Body of pancreas (tissue), 4 donors: ENCODE measurements around the gene SH3RF2. TPM values are rescaled to one million over a fixed set of nuclear protein-coding genes. Genes with fewer than 3 reads are reported as not detected.
"Not testable (repeated sequence)": the region's sequence is repeated elsewhere in the genome, so short reads cannot be mapped to it uniquely, and the experiment has no call there.

ENCODE experiments used
- ATAC-seq: fragments of 150-250 bp; one replicate; pipeline ENCODE4 v1.9.1; 2016
- DNase-seq, 4 donors: peaks; one replicate each; pipeline ENCODE4 v3.0.0-alpha.2; 2019
- H3K27ac ChIP-seq, 4 donors: fragments of 200-600 bp; sonication (generic); 1 replicate in 3 of 4; 2 replicates in 1 of 4; pipeline versions ENCODE4 v1.5.1 to v1.6.1; 2016 to 2019; ENCODE audit warnings: mild to moderate bottlenecking in 1 of 4, mixed read lengths in 1 of 4, moderate library complexity in 1 of 4
- H3K27me3 ChIP-seq, 2 donors: fragments of 200-600 bp; sonication (generic); one replicate each; pipeline ENCODE4 v1.6.0; 2016; ENCODE audit warnings: mild to moderate bottlenecking in 1 of 2
- H3K36me3 ChIP-seq, 2 donors: fragments of 200-600 bp; sonication (generic); replicated peaks in 1 of 2; 2 replicates each; pipeline ENCODE4 v1.5.1; 2016; ENCODE audit warnings: low read depth in 2 of 2; ENCODE audit not compliant: insufficient read depth in 1 of 2
- H3K4me1 ChIP-seq: fragments of 200-600 bp; sonication (generic); one replicate; pipeline ENCODE4 v1.6.0; 2016
- H3K4me3 ChIP-seq, 2 donors: fragments of 200-600 bp; sonication (generic); 1 replicate in 1 of 2; 2 replicates in 1 of 2; pipeline ENCODE4 v1.5.1; 2016 to 2019
- H3K9me3 ChIP-seq, 3 donors: fragments of 200-600 bp; sonication (generic); 1 replicate in 2 of 3; 2 replicates in 1 of 3; pipeline ENCODE4 v1.5.1; 2016
- CTCF ChIP-seq, 7 experiments: fragments of 450-650 bp in 4 of 7; fragments of 200-600 bp in 3 of 7; sonication (generic) in 3 of 7; IDR thresholded peaks; one replicate each; pipeline ENCODE4 v1.5.1; 2016 to 2019; ENCODE audit warnings: antibody characterized with exemption in 7 of 7
- POLR2A ChIP-seq, 3 donors: fragments of 450-650 bp; IDR thresholded peaks; one replicate each; pipeline ENCODE4 v1.6.1; 2016; ENCODE audit warnings: antibody characterized with exemption in 3 of 3, mild to moderate bottlenecking in 2 of 3
- WGBS, 2 donors: methylation state at CpG; one replicate each; pipeline ENCODE4 v1.1.5; 2017; 5-methylcytosine and 5-hydroxymethylcytosine counted together
- intact Hi-C: fragments of 100-400 bp; cut with DNase I; formaldehyde crosslinking; loops from one replicate; pipeline ENCODE4 v1.15.1; 2023
- total RNA-seq, 2 donors: library from RNA; depleted of rRNA; stranded (reverse); fragments of >200 nt; gene quantifications; one replicate each; pipeline ENCODE4 v1.1.0, GENCODE V29; 2016

The SH3RF2 gene
- total RNA-seq, 2 donors from 2014 or later: 14.8 to 25.7 TPM

- no peaks in the 10 kb centered on the region for H3K27me3 ChIP-seq
Measured at GRCh38 chr5:146105477-146105876, 169.1 kb downstream of the SH3RF2 start, which contains the start of gene PLAC8L1. TSS of gene PLAC8L1 (minus strand) at chr5:146105577. CDS start at chr5:146104311, 1,266 bp downstream.

GRCh38 chr5:146107901-146108300 lies 171.5 kb downstream of the SH3RF2 start:
- Histone ChIP-seq H3K27me3 (no peaks in the 10 kb centered on the region), H3K9me3 (no peaks in the 10 kb centered on the region), H3K36me3 (no peaks in the 10 kb centered on the region), H3K27ac (no peak overlapping the region), H3K4me3 (no peak overlapping the region), H3K4me1 (no peaks in the 10 kb centered on the region)
- TF ChIP-seq CTCF (IDR thresholded peaks at IDR 0.05) (no peak), POLR2A (IDR thresholded peaks at IDR 0.05) (no peak)
- ATAC-seq (no peak), DNase-seq (no peak)
- intact Hi-C loops: no loop called here
- 63 to 65% methylated on average over 1 of the region's 1 CpG for WGBS, 2 donors

More at GRCh38 chr5:146105477-146105876, 169.1 kb downstream of the SH3RF2 start, which contains the start of gene PLAC8L1:
- no peak for TF ChIP-seq POLR2A (IDR thresholded peaks at IDR 0.05)
- TF ChIP-seq CTCF (IDR thresholded peaks at IDR 0.05): no peak
- 88 to 96% methylated on average over 2 of the region's 2 CpGs for WGBS, 2 donors
- H3K9me3 ChIP-seq: no peaks in the 10 kb centered on the region
- no peaks in the 10 kb centered on the region for H3K4me1 ChIP-seq
- no peak within 1 kb of the TSS for H3K27ac ChIP-seq
- DNase-seq (no peak), ATAC-seq (no peak)
- intact Hi-C loops: no loop called here
- H3K36me3 ChIP-seq: no peaks in the 10 kb centered on the region
- no peak within 1 kb of the TSS for H3K4me3 ChIP-seq

GRCh38 chr5:146108870-146109269 lies 172.5 kb downstream of the SH3RF2 start:
- 93% methylated on average over 2 of the region's 2 CpGs for WGBS, 2 donors
- H3K27me3 ChIP-seq, H3K27ac ChIP-seq, intact Hi-C loops, H3K4me1 ChIP-seq, H3K36me3 ChIP-seq, ATAC-seq, DNase-seq, H3K9me3 ChIP-seq, H3K4me3 ChIP-seq: not testable (repeated sequence)

- H3K27ac ChIP-seq: no peak overlapping the region
- intact Hi-C loops: no loop called here
- TF ChIP-seq POLR2A (IDR thresholded peaks at IDR 0.05) (no peak), CTCF (IDR thresholded peaks at IDR 0.05) (no peak)
- no peaks in the 10 kb centered on the region for H3K4me1 ChIP-seq
- no peaks in the 10 kb centered on the region for H3K9me3 ChIP-seq
- no peaks in the 10 kb centered on the region for H3K36me3 ChIP-seq
- H3K4me3 ChIP-seq: no peak overlapping the region
- WGBS, 2 donors: 76 to 95% methylated on average over 1 of the region's 1 CpG
- DNase-seq: no peak
- ATAC-seq: no peak
- no peaks in the 10 kb centered on the region for H3K27me3 ChIP-seq
Measured at GRCh38 chr5:146109379-146109778, 173.0 kb downstream of the SH3RF2 start.

- DNase-seq (peak; percentile 36 to 68 (median 52)), ATAC-seq (no peak)
- TF ChIP-seq CTCF (IDR thresholded peaks at IDR 0.05): no peak
- TF ChIP-seq POLR2A (IDR thresholded peaks at IDR 0.05): no peak
- no peaks in the 10 kb centered on the region for H3K4me1 ChIP-seq
- H3K27me3 ChIP-seq: no peaks in the 10 kb centered on the region
- no peaks in the 10 kb centered on the region for H3K9me3 ChIP-seq
- H3K4me3 ChIP-seq: no peak overlapping the region
- H3K36me3 ChIP-seq: no peaks in the 10 kb centered on the region
- intact Hi-C loops: no loop called here
- WGBS, 2 donors: 0 to 24% methylated on average over 1 of the region's 1 CpG
- H3K27ac ChIP-seq: no peak overlapping the region
Measured at GRCh38 chr5:146111409-146111808, 175.0 kb downstream of the SH3RF2 start.
